NOMO-1 (cell line): ENCODE results near the gene MAN1C1.

Experiments used
- DNase-seq, 2 experiments: peaks; one replicate each; lab custom pipeline; 2025; ENCODE audit not compliant: unreplicated experiment in 2 of 2; lab: John Stamatoyannopoulos, UW

Gene MAN1C1

GRCh38 chr1:25810341-25811299 is 194.0 kb downstream of the MAN1C1 start:
- DNase-seq: peak in 1 of 2 experiments; percentile 59

GRCh38 chr1:25811384-25812082 is 194.9 kb downstream of the MAN1C1 start:
- no peak for DNase-seq

GRCh38 chr1:25813071-25813733 is 196.6 kb downstream of the MAN1C1 start:
- DNase-seq: no peak

- no peak for DNase-seq
These were observed 197.3 kb downstream of the MAN1C1 start for GRCh38 chr1:25813734-25814471.

- DNase-seq: no peak
These were observed 198.0 kb downstream of the MAN1C1 start for GRCh38 chr1:25814549-25815087.

- DNase-seq: no peak
These were observed 198.9 kb downstream of the MAN1C1 start for GRCh38 chr1:25815208-25816111.

GRCh38 chr1:25816112-25816718 is 199.6 kb downstream of the MAN1C1 start:
- DNase-seq: no peak

- no peak for DNase-seq
These were observed 201.4 kb downstream of the MAN1C1 start for GRCh38 chr1:25817840-25818501.

GRCh38 chr1:25818569-25818968 is 202.0 kb downstream of the MAN1C1 start:
- no peak for DNase-seq

GRCh38 chr1:25819491-25820246 is 203.1 kb downstream of the MAN1C1 start, which contains the start of gene MTFR1L:
MTFR1L (plus strand) TSS chr1:25819954; CDS start chr1:25823105, 3,151 bp downstream.
- DNase-seq: peak; percentile 72 to 85

GRCh38 chr1:25820247-25821111 is 203.9 kb downstream of the MAN1C1 start:
- peak; percentile 63 to 73 for DNase-seq

GRCh38 chr1:25821112-25821476 is 204.5 kb downstream of the MAN1C1 start:
- peak in 1 of 2 experiments; percentile 34 for DNase-seq

GRCh38 chr1:25821630-25822091 is 205.1 kb downstream of the MAN1C1 start:
- no peak for DNase-seq

GRCh38 chr1:25825605-25826004 is 209.0 kb downstream of the MAN1C1 start:
- no peak for DNase-seq

GRCh38 chr1:25826571-25826970 is 210.0 kb downstream of the MAN1C1 start:
- no peak for DNase-seq

- no peak for DNase-seq
These were observed 211.9 kb downstream of the MAN1C1 start for GRCh38 chr1:25828491-25828890.
